ENCODE measurements around the gene FGD4.
"Not testable (repeated sequence)": the region's sequence is repeated elsewhere in the genome, so short reads cannot be mapped to it uniquely, and the experiment has no call there.

Gene FGD4

GRCh38 chr12:32494656-32495055 lies 95.3 kb downstream of the FGD4 start:
- DNase-seq (ENCODE audit: low read depth), result peak; percentile 1

DNA sequence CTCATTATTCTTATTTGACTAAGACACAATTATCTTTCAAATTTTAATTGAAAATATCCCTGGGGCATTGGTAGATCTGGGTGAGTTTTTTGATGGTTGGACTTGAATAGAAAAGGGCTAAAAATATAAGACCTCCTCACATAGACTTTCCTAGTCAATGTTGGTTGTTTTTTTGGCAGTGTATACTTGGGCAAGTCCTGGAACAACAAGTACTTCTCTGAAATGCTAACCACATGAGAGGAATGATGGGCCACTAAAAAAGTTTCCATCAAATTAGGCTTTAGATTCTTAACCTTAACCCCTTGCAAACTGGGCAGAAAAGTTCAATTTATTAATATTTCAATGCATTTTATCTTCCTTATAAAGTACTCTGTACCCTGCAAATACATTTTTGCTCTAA lies 97.6 kb downstream of the FGD4 start:
- DNase-seq (ENCODE audit: low read depth), result no peak

- no peak for DNase-seq (ENCODE audit: low read depth)
Observed at GRCh38 chr12:32497864-32498263, 98.5 kb downstream of the FGD4 start.

DNA sequence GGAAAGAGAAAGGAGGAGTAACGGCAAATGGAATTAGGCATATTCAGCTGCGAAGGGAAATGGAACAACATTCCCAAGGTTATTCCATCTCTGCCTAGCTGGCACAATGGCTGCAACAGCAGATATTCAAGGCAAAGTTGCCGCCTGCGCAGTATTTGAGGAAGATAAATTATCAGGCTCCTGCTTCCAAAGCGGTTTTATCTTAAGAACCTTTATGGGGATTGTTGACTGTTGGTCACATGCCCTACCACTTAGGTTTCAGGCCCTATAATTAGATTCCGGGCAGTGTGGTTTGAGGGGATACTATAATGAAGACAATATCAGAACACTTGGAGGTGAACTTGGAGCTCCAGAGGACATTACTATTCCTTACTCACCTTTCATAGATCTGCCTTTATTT lies 99.7 kb downstream of the FGD4 start:
- DNase-seq (ENCODE audit: low read depth), result no peak

DNA sequence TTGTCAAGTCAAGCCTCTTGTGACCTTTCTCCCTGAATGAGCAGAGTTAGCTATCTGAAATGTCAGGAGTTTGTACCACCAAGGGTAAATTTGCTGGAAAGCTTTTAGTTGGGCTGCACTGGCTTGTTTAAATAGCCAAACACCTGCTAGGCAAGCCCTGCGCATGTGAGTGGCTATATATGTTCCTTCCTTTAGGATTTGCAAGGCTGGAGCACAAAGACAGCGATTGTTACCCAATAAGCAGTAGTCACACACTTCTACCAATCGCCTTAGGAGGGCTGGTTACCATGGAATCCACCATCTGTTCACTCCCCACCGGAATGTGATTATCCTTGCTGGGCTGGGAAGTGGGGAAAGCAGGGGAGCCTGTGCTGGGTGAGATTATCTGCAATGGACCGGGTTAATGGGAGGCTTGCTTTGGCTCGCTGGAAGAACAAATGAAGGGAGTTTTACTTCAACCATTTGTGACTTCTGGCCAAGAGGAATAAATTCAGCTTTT lies 102.5 kb downstream of the FGD4 start:
- no peak for DNase-seq (ENCODE audit: low read depth)

DNA sequence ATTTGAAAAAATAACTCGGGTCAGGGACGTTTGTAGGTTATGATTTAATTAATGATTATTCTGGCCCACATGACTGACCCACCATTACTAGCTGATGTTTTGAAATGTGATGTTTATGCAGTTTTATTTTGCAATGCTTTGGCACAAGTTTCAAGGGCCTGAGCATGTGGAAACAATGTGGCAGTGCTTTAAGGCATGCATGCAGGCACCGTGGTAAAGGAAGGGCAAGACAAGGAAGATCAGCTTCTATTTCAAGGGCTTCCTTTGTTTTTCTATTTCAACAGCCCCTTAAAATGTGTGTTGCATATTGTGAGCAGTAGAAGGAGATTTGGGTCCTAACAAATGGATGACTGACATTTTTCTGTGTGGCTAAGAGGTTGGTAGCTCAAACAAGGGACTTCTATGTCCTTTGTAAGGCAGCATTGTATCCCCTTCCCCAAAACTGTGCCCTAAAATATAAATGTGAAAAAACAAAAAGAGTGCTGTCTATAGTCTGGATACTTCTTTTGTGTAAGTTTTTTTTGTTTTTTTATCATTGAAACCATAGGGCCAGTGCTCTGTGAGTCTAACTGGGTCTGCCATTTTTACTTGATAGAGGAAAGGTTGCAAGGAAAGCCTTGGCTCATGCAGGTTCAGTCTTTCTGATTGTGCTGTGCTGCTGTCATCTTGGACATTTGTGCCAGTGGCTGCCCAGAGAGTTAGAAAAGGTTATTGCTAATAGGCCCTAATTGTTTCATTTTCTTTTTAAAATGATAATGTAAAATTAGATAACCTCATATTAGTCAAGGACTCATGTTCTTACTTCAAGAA lies 103.5 kb downstream of the FGD4 start:
- no peak for DNase-seq (ENCODE audit: low read depth)

- no peak for DNase-seq (ENCODE audit: low read depth)
Observed at GRCh38 chr12:32503730-32504129, 104.4 kb downstream of the FGD4 start.

DNA sequence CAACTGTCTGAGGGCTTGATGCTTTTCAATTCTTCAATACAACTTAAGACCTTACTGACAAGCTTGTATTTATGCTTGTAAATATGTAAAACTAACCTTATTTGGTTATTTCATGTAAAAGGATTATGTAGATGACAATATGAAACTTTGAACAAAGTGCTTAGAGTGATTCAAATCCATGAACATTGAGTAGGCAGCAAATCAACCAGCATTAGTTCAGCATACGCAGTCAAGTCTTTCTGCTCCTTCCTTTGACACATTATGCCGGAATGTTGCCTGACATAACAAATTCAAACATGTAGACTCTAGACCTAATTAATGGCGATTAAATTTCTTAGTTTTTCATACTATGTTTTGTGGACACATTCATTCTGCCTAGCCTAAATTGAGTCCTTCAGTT lies 105.2 kb downstream of the FGD4 start:
- no peak for DNase-seq (ENCODE audit: low read depth)

DNA sequence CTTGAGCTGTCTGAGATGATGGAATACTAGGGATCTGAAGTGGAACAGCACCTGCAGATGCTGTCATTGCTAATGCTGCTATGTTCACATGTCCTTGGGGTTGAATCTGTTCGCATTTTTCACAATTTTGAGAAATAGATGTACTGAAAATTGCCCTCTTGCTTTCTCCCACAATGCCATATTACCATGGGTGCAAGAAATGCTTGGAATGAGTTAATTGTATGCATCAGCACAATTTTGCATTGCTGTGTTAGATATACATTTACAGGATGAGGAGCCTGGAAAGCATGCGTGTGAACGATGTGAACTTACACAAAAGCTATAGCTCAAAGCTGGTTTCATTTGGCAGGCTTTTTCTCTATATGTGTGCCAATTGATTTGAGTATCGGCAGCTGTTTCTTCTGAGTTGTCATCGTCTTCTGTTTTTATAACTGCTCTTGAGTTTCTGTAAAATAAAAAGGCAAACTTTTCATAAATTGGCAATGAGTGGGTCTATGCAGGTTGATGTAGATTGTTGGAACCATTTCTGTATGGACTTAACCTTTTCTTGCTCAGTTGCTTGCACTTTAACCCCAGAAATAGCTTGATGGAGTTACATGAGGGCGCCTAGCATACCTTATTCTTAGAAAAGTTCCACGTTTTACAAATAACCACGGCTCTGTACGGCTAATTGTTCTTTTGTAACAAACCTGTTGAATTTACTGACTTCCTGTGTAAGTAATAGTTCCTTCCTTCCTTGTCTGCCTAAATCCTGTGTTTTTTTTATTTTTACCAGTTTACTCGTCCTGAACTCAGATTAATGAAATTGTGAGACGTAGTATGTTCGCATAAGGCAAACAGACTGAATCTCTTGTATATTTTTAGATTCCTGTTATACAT lies 105.9 kb downstream of the FGD4 start:
- DNase-seq (ENCODE audit: low read depth), result no peak

DNA sequence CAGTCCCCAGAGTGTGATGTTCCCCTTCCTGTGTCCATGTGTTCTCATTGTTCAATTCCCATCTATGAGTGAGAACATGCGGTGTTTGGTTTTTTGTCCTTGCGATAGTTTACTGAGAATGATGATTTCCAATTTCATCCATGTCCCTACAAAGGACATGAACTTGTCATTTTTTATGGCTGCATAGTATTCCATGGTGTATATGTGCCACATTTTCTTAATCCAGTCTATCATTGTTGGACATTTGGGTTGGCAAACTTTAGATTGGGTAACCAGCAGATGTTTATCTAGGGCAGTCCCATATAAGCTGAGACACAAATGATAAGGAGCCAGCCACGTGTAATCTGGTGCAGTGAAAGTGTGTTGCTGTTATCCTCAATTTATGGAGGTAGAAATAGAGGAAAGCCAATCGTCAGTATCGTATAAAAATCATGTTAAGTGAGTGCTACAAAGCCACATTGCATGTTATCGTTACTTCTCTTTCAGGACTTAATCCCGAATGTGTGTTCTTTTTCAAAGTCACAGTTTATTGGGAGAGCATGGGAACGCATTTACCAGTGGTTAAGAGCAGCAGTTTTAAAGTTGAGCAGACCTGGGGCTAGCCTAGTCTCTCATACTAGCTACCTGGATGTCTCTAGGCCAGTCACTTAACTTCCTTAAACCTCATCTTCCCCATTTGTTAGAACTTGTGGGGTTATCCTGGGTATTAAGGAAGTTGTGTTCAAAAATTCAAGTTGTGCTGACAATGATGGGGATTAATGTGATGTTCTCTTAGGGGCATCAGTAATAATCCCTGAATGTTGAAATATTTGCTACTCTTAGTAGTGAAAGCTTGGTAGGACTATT lies 108.0 kb downstream of the FGD4 start:
- DNase-seq (ENCODE audit: low read depth), result not testable (repeated sequence)

GRCh38 chr12:32507942-32508320 lies 108.6 kb downstream of the FGD4 start:
- no peak for DNase-seq (ENCODE audit: low read depth)

DNA sequence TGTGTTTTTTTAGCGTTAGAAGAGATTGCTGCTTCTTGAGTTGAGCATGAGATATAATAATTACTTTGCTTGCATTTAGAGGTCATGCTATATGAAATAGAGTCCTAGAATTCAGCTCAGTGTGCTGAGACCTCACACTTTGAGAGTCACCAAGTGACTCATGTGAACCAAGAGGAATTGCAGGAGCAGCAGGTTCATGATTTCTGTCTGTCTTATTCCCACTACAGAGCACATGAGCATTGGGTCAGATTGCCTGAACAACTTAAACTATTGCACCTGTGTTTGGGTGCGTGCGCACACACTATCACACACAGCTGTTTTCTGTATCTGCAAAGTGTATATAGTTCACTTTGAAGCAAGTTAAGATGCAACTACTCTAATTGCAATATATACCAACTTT lies 109.3 kb downstream of the FGD4 start:
- no peak for DNase-seq (ENCODE audit: low read depth)

DNA sequence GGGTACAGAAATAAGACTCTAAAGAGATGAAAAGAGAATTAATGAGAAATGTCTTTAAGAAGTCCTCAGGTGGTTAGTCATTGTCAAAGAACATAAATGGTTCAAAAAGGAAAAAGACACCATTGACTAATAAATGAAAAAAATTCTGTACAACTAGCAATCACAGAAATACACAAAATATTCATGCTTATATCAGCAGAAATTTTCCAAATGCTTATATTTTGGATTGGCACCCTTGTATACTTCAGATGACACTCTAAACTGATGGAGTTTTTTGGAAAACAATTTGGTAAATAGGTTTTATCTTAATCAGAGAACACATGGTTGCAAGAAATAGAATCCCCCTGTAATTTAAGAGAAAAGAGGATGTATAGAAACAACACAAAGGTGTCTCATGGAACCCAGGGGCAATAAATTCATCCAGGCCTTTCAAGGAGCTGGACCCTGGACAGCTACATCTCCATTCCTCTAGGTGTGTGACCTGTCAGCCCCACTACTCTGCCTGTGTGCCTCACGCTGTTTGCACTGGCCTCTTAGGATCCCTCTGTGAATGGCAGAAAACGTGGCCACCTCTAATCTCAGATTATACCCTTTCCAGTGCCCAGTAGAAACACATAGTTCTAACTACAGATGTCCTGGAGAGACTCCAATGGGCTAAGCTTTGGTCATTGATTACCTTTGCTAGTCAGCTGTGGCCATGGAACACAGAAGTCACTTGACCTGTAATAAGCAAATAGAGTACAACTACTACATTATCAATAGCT lies 110.2 kb downstream of the FGD4 start:
- DNase-seq (ENCODE audit: low read depth), result no peak

DNA sequence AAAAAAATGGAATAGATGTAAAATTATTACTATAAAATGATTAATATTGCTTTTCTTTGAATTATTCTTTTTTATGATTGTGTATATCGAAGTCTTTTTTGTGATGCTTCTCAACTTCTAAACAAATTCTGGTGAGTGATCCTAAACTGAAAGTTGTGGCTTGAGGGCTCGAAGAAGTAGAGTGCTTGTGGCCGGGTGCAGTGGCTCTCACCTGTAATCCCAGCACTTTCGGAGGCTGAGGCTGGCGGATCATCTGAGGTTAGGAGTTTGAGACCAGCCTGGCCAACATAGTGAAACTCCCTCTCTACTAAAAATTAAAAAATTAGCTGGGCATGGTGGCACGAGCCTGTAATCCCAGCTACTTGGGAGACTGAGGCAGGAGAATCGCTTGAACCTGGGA lies 112.6 kb downstream of the FGD4 start:
- DNase-seq (ENCODE audit: low read depth), result not testable (repeated sequence)

DNA sequence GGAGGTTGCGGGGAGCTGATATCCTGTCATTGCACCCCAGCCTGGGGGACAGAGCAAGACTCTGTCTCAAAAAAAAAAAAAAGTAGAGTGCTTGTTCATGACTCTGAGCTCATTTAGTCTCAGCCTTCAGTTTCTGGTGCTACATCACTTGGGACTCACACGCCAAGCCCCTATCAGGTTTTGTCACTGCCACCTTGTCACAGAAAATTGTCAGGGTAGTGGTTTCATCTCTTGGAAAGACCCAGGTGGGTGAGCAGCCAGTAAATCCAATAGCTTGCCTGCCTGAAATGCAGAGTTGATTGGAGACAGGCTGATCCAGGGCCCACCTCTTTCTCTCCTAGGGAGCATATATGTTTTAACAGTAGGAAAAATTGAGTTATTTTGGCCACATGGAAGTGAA lies 113.0 kb downstream of the FGD4 start:
- DNase-seq (ENCODE audit: low read depth), result no peak

DNA sequence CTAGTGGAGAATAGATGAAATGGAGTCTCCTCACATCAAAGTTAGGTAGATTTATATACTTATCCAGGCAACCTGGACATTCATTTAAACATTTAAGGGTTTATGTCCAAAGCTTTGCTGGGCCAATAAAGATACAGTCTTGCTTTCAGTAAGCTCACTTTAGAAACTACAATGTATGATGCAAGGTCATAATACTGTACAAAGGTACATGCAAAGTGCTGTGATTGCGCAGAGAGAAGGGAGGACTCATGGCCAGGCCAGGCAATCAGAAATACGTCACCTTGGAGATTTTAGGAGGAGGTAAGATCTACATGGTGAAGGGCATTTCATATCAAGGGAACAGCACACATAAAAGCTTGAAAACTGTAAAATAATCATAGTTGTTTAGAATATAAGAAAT lies 113.6 kb downstream of the FGD4 start:
- no peak for DNase-seq (ENCODE audit: low read depth)

- DNase-seq (ENCODE audit: low read depth), result no peak
Observed at GRCh38 chr12:32515137-32515873, 115.9 kb downstream of the FGD4 start.

DNA sequence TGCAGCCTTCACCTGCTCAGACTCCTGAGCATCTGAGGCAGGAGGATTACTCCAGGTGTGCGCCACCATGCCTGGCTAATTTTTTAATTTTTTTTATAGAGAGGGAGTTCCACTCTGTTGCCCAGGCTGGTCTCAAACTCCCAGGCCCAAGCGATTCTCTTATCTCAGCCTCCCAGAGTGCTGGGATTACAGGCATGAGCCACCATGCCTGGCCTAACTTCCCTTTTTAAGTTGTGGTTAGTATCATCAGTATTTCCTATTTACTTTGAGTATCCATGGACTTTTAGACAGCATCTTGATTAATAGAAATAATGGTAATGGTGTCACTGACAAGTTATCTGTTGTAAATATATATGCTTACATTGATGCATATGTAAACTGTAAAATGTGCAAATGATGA lies 116.9 kb downstream of the FGD4 start:
- DNase-seq (ENCODE audit: low read depth), result no peak

DNA sequence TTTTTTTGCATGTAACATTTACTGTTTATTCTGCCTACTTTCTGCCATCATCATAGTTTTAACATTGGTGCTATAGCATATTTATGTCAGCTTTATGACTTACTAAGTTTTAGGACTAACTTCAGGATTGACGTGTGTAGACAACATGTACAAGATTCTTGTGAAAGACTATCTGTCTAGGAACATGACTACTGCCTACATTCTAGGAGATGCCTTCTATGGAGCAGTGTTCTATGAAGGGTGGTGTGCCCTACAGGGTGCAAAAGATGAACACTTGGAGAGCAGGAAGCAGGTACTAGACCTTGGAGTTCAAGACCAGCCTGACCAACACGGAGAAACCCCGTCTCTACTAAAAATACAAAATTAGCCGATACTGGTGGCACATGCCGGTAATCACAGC lies 118.6 kb downstream of the FGD4 start:
- DNase-seq (ENCODE audit: low read depth), result no peak

GRCh38 chr12:32519047-32519446 lies 119.7 kb downstream of the FGD4 start:
- no peak for DNase-seq (ENCODE audit: low read depth)
